Inflammatory macrophage treated with lipopolysaccharide for 1 hour (primary cell): ENCODE results near the gene CRTAC1.

Experiments used
- DNase-seq, 2 donors: peaks; one replicate each; pipeline ENCODE4 v3.0.0-alpha.2; 2020 to 2022

The CRTAC1 gene

GRCh38 chr10:97922022-97922758 is 108.2 kb downstream of the CRTAC1 start:
- DNase-seq, result no peak

GRCh38 chr10:97921581-97922021 is 108.8 kb downstream of the CRTAC1 start:
- no peak for DNase-seq

DNA sequence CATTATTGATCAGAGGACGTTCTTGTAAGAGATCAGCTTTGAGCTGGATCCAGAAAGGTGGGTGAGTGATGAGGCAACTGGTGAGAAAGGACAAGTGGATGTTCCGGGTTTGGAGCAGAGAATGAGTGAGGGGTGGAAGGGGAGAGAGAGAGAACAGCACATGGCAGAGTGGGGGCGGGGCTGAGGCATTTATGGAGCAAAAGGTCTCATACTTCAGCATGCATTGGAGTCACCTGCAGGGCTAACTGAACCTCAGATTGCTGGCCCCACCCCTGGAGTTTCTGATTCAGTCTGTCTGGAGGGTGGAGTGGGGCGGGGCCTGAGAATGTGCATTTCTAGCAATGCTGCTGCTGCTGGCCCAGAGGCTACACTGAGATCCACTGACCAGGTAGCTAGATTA is 109.6 kb downstream of the CRTAC1 start:
- no peak for DNase-seq

GRCh38 chr10:97919012-97919411 is 111.4 kb downstream of the CRTAC1 start:
- DNase-seq, result peak in 1 of 2 donors; percentile 35

DNA sequence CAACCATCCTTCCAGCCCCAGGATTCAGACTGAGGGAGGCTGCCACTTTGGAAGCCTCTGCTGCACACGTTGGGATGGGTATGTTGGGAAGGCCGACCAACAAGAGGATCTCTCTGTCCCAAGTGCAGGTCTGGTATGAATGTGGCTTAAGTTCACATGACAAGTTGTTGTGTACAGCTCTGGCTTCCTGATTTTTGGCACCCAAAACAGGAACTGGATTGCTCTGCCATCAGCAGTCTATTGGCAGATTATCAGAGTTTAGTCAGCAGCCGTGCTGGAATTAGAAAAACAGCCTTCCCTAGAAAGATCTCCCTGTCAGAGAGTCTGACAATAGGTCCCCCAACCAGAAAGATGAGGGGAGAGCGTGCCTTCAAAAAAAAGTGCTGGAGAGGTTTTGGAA is 113.8 kb downstream of the CRTAC1 start:
- peak; percentile 19 to 39 for DNase-seq

DNA sequence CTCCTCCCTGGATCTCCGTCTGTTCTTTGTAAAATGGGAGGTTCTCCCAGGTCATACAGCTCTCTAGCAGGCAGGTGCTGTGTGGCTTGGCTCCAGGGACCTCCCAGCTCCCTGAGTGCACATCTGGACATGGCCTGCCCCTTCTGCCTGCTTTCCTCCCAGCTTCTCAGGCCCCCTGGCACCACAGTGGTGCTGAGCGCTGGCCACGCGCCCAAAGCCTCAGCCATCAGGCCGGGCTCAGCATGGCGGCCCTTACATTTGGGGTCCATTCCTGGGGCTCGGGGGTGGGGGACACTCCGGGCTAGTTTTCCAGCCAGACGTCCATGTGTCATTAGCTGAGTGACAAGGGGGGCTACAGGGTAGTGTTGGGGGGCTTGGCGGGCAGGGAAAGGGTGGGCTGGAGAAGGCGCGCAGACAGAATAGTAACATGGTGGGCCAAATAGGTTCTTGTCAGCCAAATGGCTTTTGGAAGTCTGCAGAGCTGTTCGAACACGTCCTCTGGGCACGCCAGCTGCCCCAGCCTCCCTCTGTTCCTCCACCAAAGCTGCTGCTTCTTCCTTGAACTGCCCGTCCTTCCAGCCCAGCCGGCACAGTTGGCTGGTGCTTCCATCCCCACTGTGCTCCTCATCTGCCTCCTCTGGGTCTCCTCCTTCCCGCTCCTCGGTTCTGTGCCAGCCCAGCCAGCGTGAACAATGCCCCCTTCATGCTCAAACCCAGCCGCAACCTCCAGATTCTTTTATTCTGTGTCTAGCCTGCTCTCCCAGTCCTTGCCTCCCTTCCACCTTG is 114.9 kb downstream of the CRTAC1 start:
- DNase-seq, result no peak

DNA sequence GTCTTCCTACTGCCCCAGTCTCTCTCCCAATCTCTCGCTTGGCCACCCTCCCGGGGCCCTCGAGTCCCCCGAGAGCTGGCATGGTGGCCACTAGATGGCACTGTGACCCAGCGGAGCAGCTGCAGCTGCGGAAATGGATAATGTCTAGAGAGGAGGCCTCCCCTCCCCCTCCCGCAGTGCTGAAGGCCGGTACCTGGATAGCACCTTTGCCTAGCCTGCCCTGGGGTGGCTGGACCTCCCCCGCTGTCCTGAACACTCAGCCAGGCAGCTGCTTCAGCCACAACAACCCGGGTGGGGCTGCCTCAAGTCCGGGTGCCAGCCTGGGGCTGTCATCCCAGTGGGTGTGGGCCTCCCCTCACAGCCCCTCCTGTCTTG is 115.6 kb downstream of the CRTAC1 start:
- peak; percentile 28 to 73 for DNase-seq

- DNase-seq, result no peak
Measured at GRCh38 chr10:97914171-97914836, 116.1 kb downstream of the CRTAC1 start.

GRCh38 chr10:97913614-97914013 is 116.8 kb downstream of the CRTAC1 start:
- no peak for DNase-seq

DNA sequence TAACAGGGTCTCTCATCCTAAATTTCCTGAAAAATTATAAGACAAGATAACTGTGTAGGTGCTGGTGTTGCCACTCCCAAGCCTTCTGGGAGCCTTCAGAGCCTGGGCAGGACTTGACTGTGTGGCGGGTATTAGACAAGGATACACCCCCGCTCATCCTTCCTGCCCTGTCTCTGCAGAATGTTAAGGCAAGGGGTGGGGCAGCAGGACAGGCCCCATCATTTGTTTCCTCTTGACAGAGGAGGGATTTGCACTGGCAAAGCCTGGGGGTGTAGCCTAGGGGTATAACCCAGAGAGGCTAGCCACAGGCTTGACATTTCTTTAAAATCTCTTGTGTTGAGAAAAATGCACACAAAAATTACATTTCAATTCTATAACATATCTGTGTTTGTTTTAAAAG is 117.2 kb downstream of the CRTAC1 start:
- DNase-seq, result no peak

- no peak for DNase-seq
Measured at GRCh38 chr10:97911217-97911616, 119.2 kb downstream of the CRTAC1 start.

GRCh38 chr10:97910661-97911060 is 119.8 kb downstream of the CRTAC1 start:
- DNase-seq, result no peak

- no peak for DNase-seq
Measured at GRCh38 chr10:97907830-97908229, 122.6 kb downstream of the CRTAC1 start.

GRCh38 chr10:97907211-97907610 is 123.2 kb downstream of the CRTAC1 start:
- no peak for DNase-seq

DNA sequence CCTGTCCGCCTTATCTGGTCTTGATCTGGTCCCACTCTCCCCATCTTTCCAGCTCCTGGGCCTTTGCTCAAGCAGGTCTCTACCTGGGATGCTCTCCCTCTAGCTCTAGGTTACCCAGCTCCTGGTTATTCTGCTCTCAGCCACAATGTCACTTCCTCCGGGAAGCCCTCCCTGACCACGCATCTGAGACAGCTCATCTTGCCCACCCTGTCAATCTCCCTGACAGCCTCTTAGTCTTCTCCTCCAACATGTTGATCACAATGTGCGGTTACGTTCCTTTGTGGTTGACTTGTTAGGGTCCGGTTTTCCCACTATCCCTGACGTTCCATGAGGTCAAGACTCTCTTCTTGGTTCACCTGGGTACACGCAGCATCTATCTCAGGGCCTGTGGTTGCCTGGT is 125.1 kb downstream of the CRTAC1 start:
- no peak for DNase-seq

- DNase-seq, result no peak
Measured at GRCh38 chr10:97904576-97904975, 125.8 kb downstream of the CRTAC1 start.

- DNase-seq, result no peak
Measured at GRCh38 chr10:97904018-97904381, 126.4 kb downstream of the CRTAC1 start.

GRCh38 chr10:97903128-97904017 is 127.0 kb downstream of the CRTAC1 start:
- peak in 1 of 2 donors; percentile 40 for DNase-seq

GRCh38 chr10:97901381-97901780 is 129.0 kb downstream of the CRTAC1 start:
- no peak for DNase-seq

DNA sequence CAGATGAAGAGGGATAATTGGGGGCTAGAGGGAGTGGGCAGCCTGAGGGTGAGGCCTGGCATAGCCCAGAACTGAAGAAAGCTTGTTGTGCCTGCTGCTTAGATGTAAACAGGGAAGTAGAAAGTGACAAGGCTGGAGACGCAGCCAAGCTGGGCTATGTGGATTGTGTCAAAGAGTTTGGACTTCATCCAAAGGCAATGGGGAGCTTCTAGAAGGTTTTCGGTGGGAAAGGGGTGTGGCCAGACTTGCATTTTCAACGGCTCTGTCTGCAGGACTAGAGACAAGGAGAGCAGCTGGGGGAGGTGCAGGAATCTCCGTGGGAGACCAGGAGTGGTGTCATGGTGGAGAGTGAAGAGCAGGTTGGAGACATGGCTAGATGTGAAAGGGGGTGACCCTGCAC is 132.0 kb downstream of the CRTAC1 start:
- DNase-seq, result no peak

GRCh38 chr10:97896756-97897358 is 133.6 kb downstream of the CRTAC1 start:
- DNase-seq, result no peak

DNA sequence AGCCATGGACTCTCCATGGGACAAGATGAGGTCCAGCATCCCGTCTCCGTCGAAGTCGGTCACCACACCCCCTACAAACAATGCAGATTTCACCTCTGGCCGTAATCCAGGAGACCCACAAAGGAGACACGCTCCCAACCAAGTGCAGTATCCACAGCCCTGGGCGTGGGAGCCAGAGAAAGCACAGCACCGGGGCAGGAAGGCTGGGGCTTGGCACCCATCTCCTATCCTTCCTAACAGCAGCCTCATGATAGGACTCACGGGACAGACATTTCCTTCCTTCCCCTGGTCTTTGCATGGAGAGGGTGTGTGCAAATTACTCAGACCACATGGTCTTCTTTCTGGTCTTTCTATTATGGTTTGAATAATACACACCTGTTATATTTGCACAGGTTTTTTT is 134.5 kb downstream of the CRTAC1 start:
- DNase-seq, result no peak
